ENCODE data around the gene NCBP2L. TPM values are rescaled to one million over a fixed set of nuclear protein-coding genes. Genes with fewer than 3 reads are reported as not detected.

The NCBP2L gene
- total RNA-seq, 4 donors from 2014 or later, result not detected

DNA sequence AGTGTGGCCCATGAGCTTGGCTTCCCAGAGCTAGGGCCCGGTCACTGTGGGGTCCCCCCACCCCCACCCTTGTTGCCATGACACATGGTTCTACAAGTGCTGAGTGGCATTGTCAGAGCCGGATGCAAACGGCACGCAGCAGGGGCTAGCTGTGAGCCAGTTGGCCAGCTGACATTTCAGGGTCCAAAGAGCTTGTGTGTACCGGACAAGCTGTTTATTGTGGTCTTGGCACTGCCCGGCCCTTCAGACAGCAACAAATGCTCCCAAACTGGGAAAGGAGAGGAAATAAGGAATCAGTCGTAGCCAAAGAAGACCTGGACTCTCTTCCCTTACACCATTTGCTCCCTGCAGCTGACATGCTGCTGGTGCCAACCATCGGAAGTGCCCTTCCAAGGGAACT is 38.8 kb upstream of the NCBP2L start:
- no peaks in the 10 kb centered on the region for H3K27me3 ChIP-seq
- no peaks in the 10 kb centered on the region for H3K9me3 ChIP-seq
- no peak for TF ChIP-seq CTCF (IDR thresholded peaks at IDR 0.05)
- TF ChIP-seq POLR2A (IDR thresholded peaks at IDR 0.05), result no peak

DNA sequence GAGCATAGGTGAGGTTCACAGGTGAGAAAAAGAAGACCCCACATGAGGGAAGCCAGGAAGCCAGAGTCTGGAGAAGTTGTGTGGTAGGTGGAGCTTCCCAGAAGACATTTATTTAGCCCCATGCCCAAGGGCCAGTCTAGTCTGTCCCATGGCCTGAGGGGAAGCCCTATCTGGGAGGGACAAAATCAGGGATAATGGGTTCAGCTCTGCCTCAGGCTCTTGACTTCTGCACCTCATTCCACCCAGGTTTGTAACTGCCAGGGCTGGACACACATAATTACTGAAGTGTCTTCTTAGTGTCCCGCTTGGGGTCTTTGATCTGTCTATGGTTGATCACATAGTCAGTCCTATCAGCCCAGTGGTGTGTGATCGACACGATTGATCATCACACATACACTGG is 38.0 kb upstream of the NCBP2L start:
- peak overlapping the region in 1 of 4 donors; percentile 27 for H3K27ac ChIP-seq
- H3K27me3 ChIP-seq, result no peaks in the 10 kb centered on the region
- DNase-seq, result no peak
- no peak overlapping the region for H3K4me3 ChIP-seq
- TF ChIP-seq CTCF (IDR thresholded peaks at IDR 0.05) (no peak), POLR2A (IDR thresholded peaks at IDR 0.05) (no peak)
- H3K36me3 ChIP-seq, result no peaks in the 10 kb centered on the region
- H3K4me1 ChIP-seq, result peaks cover 4 to 25% (median 13%) of the 10 kb centered on the region in 4 donors
- H3K9me3 ChIP-seq, result no peaks in the 10 kb centered on the region

More for the DNA sequence above, 38.8 kb upstream of the NCBP2L start:
- H3K36me3 ChIP-seq, result no peaks in the 10 kb centered on the region
- H3K27ac ChIP-seq, result peak overlapping the region in 2 of 4 donors; percentile 8 to 25
- no peak overlapping the region for H3K4me3 ChIP-seq
- peaks cover 4 to 25% (median 13%) of the 10 kb centered on the region in 4 donors for H3K4me1 ChIP-seq
- no peak for DNase-seq

GRCh38 chrX:107741404-107741790 is 36.1 kb upstream of the NCBP2L start:
- no peaks in the 10 kb centered on the region for H3K36me3 ChIP-seq
- TF ChIP-seq CTCF (IDR thresholded peaks at IDR 0.05), result no peak
- peaks cover 4 to 25% (median 13%) of the 10 kb centered on the region in 4 donors for H3K4me1 ChIP-seq
- H3K27ac ChIP-seq, result peak overlapping the region; percentile 82 to 97 (median 94)
- peak in 1 of 3 donors; percentile 22 for DNase-seq
- no peaks in the 10 kb centered on the region for H3K9me3 ChIP-seq
- no peaks in the 10 kb centered on the region for H3K27me3 ChIP-seq
- H3K4me3 ChIP-seq, result peak overlapping the region in 1 of 4 donors; percentile 39

- peak in 1 of 2 donors; percentile 47 for TF ChIP-seq POLR2A (IDR thresholded peaks at IDR 0.05)
- no peak for TF ChIP-seq CTCF (IDR thresholded peaks at IDR 0.05)
- H3K4me3 ChIP-seq, result peak overlapping the region in 2 of 4 donors; percentile 34 to 39
- no peaks in the 10 kb centered on the region for H3K27me3 ChIP-seq
- peaks cover 4 to 33% (median 13%) of the 10 kb centered on the region in 4 donors for H3K4me1 ChIP-seq
- peak overlapping the region; percentile 82 to 97 (median 94) for H3K27ac ChIP-seq
- no peaks in the 10 kb centered on the region for H3K9me3 ChIP-seq
- no peaks in the 10 kb centered on the region for H3K36me3 ChIP-seq
- DNase-seq, result peak in 2 of 3 donors; percentile 65 to 74
Observed at GRCh38 chrX:107742700-107743191, 34.8 kb upstream of the NCBP2L start.

- no peak overlapping the region for H3K4me3 ChIP-seq
- H3K27ac ChIP-seq, result peak overlapping the region in 2 of 4 donors; percentile 96 to 97
- peaks cover 4 to 44% (median 13%) of the 10 kb centered on the region in 4 donors for H3K4me1 ChIP-seq
- TF ChIP-seq CTCF (IDR thresholded peaks at IDR 0.05) (no peak), POLR2A (IDR thresholded peaks at IDR 0.05) (no peak)
- no peaks in the 10 kb centered on the region for H3K27me3 ChIP-seq
- no peaks in the 10 kb centered on the region for H3K36me3 ChIP-seq
- H3K9me3 ChIP-seq, result no peaks in the 10 kb centered on the region
- no peak for DNase-seq
Observed at GRCh38 chrX:107743995-107744394, 33.5 kb upstream of the NCBP2L start.

All from Peyer's patch (tissue), 4 donors.